Muscle layer of colon (tissue), 2 donors: ENCODE results near the gene SMAD2.
A peak's percentile ranks its signal among the peaks of the same experiment; 100 is the strongest.

ENCODE experiments used
- H3K27ac ChIP-seq: one replicate; pipeline ENCODE4 v1.7.0; 2013; ENCODE audit warnings: low read depth, mild to moderate bottlenecking, low read length, moderate library complexity
- H3K27me3 ChIP-seq, 2 donors: one replicate each; pipeline ENCODE4 v1.7.0; 2013; ENCODE audit warnings: low read length in 2 of 2, mild to moderate bottlenecking in 2 of 2; ENCODE audit not compliant: insufficient read depth in 2 of 2, control insufficient read depth in 1 of 2
- H3K36me3 ChIP-seq: one replicate; pipeline ENCODE4 v1.7.0; 2013; ENCODE audit warnings: mild to moderate bottlenecking, low read length; ENCODE audit not compliant: insufficient read depth
- H3K4me1 ChIP-seq: one replicate; pipeline ENCODE4 v1.7.0; 2013; ENCODE audit warnings: mild to moderate bottlenecking, low read length; ENCODE audit not compliant: insufficient read depth
- H3K4me3 ChIP-seq, 2 donors: one replicate each; pipeline ENCODE4 v1.7.0; 2013; ENCODE audit warnings: low read length in 2 of 2, low read depth in 1 of 2, mild to moderate bottlenecking in 1 of 2, moderate library complexity in 1 of 2
- H3K9ac ChIP-seq: one replicate; pipeline ENCODE4 v1.7.0; 2013; ENCODE audit warnings: low read length
- H3K9me3 ChIP-seq: one replicate; pipeline ENCODE4 v1.7.0; 2013; ENCODE audit warnings: mild to moderate bottlenecking, low read length
- donor health status: abdominal sarcoma.
- donor health status: Adenocarcinoma of cecum.

Gene SMAD2

DNA sequence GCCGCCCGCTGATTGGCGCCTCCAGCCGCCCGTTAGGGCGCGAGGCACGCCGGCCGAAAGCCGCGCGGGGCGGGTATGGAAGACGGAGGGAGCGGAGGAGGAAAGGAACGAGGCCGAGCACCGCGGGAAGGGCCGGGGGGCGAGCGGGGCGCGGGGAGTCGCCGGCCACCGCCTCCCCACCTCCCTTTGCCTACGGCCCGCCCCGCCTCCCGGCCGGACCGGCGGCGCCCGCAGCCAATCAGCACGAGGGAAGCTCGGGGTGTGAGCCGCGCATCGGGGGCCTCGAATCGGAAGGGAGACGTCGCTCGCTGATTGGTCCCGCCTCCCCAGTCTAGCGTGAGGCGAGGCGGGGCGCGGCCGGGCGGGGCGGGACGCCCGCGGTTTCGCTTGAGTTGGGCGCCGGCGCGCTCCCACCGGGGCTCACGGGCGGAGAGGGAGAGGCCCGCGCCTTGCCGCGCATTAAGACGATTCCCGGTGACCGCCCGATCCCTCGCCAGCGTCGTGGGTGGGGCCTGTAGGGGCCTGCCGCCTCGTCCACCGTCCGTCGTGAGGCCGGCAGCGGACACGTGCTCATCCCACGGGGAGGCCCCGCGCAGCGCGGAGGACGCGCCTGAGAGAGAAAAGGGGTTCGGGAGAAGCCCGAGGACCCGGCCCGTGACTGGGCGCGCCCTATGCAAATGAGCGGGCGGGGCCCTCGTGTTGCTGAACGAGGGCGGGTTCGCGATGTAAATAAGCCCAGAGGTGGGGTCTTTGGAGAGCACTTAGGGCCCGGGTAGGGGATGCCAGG is 665 bp upstream of the SMAD2 start:
- Histone ChIP-seq H3K4me1 (peaks cover 23% of the 10 kb centered on the region), H3K36me3 (no peaks in the 10 kb centered on the region), H3K9me3 (no peaks in the 10 kb centered on the region), H3K27me3 (no peaks in the 10 kb centered on the region), H3K27ac (peak overlapping the region; percentile 16), H3K4me3 (peak overlapping the region; percentile 59 to 61), H3K9ac (no peak overlapping the region)

DNA sequence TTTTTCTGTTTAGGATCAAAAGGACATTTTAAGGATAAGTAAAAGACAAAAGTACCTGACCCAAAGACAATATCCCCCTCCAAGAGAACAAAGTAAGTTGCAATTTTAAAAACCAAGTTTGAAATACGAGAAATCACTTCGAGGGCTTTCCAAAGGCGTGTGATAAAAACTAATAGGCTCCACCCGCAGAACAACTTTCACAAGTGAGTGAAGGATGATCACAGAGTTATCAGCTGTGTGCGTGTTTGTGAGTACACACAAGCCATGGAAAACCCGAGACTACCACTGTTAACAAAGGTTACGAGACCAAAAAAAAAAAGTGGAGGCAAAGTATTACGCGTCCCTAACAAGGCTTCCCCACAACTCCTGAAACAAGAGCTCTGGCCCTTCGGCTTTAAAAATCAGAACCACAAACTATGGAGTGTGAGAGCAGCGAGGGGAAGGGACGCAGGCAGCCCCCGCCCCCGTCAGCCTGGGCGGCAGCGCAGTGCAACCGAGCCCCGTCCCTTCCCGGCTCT is 719 bp downstream of the SMAD2 start:
- H3K4me1 ChIP-seq = peaks cover 30% of the 10 kb centered on the region
- peak overlapping the region; percentile 97 for H3K27ac ChIP-seq
- H3K36me3 ChIP-seq = no peaks in the 10 kb centered on the region
- no peaks in the 10 kb centered on the region for H3K27me3 ChIP-seq
- peak overlapping the region; percentile 80 to 98 for H3K4me3 ChIP-seq
- H3K9ac ChIP-seq = peak overlapping the region; percentile 88
- no peaks in the 10 kb centered on the region for H3K9me3 ChIP-seq

DNA sequence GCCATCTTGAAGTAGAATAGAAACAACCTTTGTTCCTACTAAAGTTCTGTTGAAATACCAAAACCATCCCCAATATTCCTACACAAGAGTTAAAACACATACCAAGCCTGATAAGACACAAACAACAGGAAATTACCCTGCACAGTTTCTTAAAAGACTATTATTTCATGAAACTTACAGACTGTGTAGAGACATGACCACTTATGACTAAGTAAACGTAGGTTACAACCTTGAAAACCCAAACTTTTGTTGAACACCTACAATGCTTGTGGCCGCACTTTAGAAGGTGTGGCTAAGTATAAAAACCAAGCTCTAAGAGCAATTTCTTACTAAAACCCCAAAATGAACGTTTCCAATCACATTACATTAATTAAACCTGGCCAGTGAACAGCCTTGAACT is 2.0 kb downstream of the SMAD2 start:
- H3K9ac ChIP-seq = no peak overlapping the region
- peak overlapping the region; percentile 18 to 80 for H3K4me3 ChIP-seq
- no peaks in the 10 kb centered on the region for H3K36me3 ChIP-seq
- H3K27me3 ChIP-seq = no peaks in the 10 kb centered on the region
- H3K4me1 ChIP-seq = peaks cover 31% of the 10 kb centered on the region
- no peaks in the 10 kb centered on the region for H3K9me3 ChIP-seq
- peak overlapping the region; percentile 21 for H3K27ac ChIP-seq

DNA sequence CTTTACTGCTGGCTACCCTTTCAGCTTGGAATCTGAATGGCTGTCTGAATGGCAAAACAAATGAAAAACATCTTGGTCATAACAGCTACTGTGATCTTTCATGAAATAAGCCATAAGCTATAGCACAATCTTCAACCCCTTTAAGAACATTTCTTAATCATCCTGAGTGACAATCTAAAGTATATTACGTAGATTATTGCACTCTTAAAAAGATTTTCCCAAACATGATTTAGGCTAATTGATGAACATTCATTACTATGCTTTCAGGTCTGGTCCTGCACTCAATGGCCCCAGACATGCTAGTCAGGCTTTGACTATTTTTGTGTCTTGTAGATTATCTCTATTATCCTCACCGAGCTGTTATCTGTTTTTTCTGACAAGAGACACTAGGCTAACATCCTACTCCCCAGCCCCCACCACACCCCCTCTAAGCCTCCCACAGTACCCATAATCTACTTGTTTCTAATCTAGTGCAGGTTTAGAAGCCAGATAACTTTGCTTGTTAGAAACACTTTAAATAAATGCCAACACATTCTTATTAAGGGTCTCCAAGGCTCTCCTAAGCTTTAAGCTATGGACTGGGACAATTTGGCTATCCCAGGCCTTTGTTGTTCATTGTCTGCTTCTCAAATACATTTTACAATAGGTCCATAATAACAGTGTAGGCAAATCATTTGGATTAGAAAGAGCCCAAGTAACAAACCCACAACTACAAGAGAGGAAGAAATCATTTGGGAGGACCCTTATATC is 4.2 kb downstream of the SMAD2 start:
- Histone ChIP-seq H3K27me3 (no peaks in the 10 kb centered on the region), H3K4me3 (no peak overlapping the region), H3K4me1 (peaks cover 46% of the 10 kb centered on the region), H3K27ac (no peak overlapping the region), H3K9ac (no peak overlapping the region), H3K9me3 (no peaks in the 10 kb centered on the region), H3K36me3 (no peaks in the 10 kb centered on the region)

DNA sequence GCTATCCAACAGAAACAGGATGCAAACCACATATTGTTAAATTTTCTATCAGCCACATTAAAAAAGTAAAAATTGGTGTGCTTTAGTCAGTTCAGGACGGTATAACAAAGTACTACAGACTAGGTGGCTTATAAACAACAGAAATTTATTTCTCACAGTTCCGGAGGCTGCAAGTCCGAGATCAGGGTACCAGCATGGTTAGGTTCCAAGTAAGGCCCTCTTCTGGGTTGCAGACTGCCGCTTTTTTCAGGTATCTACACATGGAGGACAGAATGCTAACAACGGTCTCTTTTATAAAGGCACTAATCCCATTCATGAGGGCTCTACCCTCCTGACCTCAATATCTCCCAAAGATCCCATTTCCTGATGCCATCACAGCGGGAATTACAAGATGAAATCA is 10.5 kb downstream of the SMAD2 start:
- Histone ChIP-seq H3K27ac (no peak overlapping the region), H3K9ac (no peak overlapping the region), H3K36me3 (no peaks in the 10 kb centered on the region), H3K4me3 (no peak overlapping the region), H3K9me3 (no peaks in the 10 kb centered on the region), H3K27me3 (no peaks in the 10 kb centered on the region), H3K4me1 (peaks cover 52% of the 10 kb centered on the region)

DNA sequence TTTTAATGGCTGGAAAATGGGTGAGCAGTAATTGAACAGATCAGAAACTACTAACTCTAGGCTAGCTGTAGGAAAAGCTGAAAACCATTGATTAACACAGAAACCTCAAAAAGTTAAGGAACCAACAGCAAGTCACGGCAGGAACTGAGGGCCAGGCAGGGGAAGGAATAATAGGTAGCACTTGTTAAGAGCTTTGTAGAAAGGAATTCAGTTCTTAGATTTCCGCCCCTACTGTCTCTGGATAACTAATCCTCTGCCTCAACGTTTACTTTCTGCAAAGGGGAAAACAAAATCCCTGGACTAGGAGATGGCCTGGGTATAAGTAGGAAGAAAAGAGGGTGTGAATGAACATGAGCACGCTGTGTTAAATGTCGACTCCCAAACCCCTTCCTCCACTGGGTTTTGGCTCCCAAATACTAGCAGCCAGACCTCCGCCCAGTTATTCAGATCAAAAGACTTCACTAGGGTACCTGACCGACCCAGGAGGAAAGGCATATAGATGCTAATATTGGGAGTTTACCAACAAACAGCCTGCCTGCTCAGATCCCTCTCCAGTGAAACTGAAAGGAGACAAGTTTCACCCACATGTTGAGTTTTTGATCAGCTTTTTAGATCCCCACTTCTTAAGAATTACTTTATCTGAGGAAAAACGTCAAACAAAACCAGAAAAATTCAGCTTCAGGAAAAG is 12.4 kb downstream of the SMAD2 start:
- no peaks in the 10 kb centered on the region for H3K27me3 ChIP-seq
- H3K4me1 ChIP-seq = peaks cover 65% of the 10 kb centered on the region
- no peaks in the 10 kb centered on the region for H3K36me3 ChIP-seq
- no peak overlapping the region for H3K9ac ChIP-seq
- no peak overlapping the region for H3K4me3 ChIP-seq
- no peaks in the 10 kb centered on the region for H3K9me3 ChIP-seq
- H3K27ac ChIP-seq = no peak overlapping the region

DNA sequence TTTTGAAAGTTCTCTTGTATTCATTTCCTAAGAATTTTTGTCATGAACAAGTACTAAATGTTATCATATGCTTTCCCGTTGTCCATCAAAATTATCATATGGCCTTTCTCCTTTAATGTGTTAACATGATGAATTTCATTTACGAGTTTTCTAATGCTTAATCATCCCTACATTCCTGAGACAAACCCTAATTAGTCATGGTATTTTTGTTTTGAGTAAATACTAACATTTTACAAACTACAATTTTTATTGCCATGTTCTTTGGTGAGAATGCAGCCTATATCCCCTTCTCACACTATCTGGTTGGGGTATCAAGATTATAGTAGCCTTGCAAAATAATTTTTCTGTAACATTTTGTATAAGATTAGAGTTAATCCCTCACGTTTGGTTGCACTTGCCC is 14.5 kb downstream of the SMAD2 start:
- H3K36me3 ChIP-seq = no peaks in the 10 kb centered on the region
- peaks cover 72% of the 10 kb centered on the region for H3K4me1 ChIP-seq
- no peaks in the 10 kb centered on the region for H3K9me3 ChIP-seq
- H3K4me3 ChIP-seq = no peak overlapping the region
- no peak overlapping the region for H3K27ac ChIP-seq
- H3K27me3 ChIP-seq = no peaks in the 10 kb centered on the region
- H3K9ac ChIP-seq = no peak overlapping the region

DNA sequence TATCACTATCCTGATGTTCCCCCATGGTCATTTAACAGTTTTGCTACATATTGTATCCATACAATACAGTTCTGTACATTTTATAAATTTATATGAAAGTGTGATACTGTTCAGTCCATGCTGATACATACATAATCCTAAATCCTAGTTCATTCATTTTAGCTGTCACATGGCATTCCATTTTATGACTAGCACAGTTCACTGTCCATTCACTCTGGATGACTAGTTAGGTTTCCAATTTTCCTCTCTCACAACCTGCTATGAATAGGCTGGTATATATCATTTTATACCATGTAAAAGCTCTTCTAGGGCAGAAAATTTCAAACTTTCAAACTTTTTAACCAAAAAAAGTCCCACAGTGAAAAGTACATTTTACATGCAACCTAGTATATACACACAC is 15.2 kb downstream of the SMAD2 start:
- no peaks in the 10 kb centered on the region for H3K36me3 ChIP-seq
- H3K9me3 ChIP-seq = no peaks in the 10 kb centered on the region
- H3K4me1 ChIP-seq = peaks cover 72% of the 10 kb centered on the region
- H3K4me3 ChIP-seq = no peak overlapping the region
- no peak overlapping the region for H3K27ac ChIP-seq
- no peak overlapping the region for H3K9ac ChIP-seq
- no peaks in the 10 kb centered on the region for H3K27me3 ChIP-seq

DNA sequence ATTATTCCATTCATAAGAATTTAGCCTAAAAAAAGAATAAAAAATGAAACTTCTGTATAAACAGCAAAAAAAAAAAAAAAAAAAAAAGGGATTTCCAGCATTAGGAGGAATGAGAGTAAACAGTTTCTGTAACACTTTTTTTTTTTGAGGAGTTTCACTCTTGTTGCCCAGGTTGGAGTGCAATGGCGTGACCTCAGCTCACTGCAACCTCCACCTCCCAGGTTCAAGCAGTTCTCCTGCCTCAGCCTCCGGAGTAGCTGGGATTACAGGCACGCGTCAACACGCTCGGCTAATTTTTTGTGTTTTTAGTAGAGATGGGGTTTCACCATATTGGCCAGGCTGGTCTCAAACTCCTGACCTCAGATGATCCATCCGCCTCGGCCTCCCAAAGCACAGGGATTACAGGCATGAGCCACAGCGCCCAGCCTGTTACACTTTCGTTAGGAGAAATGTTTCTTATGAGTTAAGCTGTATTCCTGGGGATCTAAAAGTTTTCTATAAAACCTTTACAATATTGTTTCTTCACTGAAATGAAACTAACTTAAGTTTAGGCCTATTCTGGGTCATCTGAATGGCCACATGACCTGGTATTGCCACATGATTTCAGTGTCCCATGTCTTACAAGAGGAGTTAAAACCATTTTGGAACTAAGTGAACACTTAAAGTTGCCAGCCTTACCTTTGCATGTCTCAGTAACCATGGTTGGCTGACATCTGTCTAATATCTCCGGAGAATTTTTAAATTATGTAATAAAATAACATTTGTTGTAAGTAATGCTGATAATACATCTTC is 17.5 kb downstream of the SMAD2 start:
- no peaks in the 10 kb centered on the region for H3K27me3 ChIP-seq
- peak overlapping the region; percentile 75 for H3K27ac ChIP-seq
- no peak overlapping the region for H3K9ac ChIP-seq
- H3K9me3 ChIP-seq = no peaks in the 10 kb centered on the region
- H3K36me3 ChIP-seq = no peaks in the 10 kb centered on the region
- peaks cover 69% of the 10 kb centered on the region for H3K4me1 ChIP-seq
- no peak overlapping the region for H3K4me3 ChIP-seq

DNA sequence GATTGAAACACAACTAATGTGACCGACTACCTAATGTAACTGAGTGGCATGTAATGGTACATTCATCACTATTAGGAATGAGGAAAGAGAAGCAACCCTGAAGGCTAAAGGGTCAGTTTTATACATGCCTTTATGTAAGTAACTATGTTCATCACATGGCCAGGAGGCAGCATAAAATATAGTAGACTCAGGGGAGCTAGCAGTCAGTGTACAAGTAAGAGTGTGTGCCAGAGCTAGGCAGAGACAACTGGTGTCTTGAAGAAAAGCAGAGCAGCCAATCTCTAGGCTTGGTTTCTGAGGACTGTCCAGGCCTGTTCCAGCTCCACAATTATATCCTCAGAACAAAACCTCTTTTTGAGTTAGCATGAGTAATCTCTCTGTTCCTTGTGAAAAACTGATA is 18.1 kb downstream of the SMAD2 start:
- H3K4me3 ChIP-seq = peak overlapping the region in 1 of 2 donors; percentile 7
- peak overlapping the region; percentile 2 for H3K9ac ChIP-seq
- H3K4me1 ChIP-seq = peaks cover 65% of the 10 kb centered on the region
- no peaks in the 10 kb centered on the region for H3K9me3 ChIP-seq
- H3K27ac ChIP-seq = peak overlapping the region; percentile 75
- no peaks in the 10 kb centered on the region for H3K27me3 ChIP-seq
- no peaks in the 10 kb centered on the region for H3K36me3 ChIP-seq

DNA sequence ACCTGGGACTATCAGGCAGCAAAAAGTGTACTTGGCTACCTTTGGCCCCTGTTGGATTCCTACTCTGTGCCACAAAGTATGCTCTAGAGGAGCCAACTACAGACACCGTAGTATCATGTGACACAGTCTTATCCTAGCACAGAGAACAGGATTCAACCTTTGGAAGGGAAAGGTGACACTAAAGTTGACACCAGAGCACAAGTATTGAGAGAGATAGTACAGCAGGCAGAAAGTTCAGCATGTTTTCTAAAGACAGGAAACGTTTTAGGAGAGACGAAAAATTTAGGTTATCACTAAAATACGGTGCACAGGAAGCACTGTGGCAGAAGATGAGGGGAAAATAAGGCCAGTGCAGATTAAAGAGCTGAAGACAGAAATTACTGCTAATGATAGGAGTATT is 18.6 kb downstream of the SMAD2 start:
- Histone ChIP-seq H3K9me3 (no peaks in the 10 kb centered on the region), H3K36me3 (no peaks in the 10 kb centered on the region), H3K27ac (peak overlapping the region; percentile 75), H3K9ac (peak overlapping the region; percentile 2), H3K4me1 (peaks cover 64% of the 10 kb centered on the region), H3K27me3 (no peaks in the 10 kb centered on the region), H3K4me3 (peak overlapping the region in 1 of 2 donors; percentile 7)
